Activated CD8-positive, alpha-beta memory T cell treated with anti-CD3 and anti-CD28 coated beads for 36 hours (primary cell): ENCODE measurements around the gene CANX. TPM values are rescaled to one million over a fixed set of nuclear protein-coding genes. Genes with fewer than 3 reads are reported as not detected.

ENCODE experiments used
- CTCF ChIA-PET: fragments of 350-600 bp; sonication (Branson Sonifier 250); formaldehyde crosslinking; loops from one replicate; lab custom pipeline; 2021; ENCODE audit warnings: antibody characterized with exemption; lab: Charles Lee
- POLR2A ChIA-PET: fragments of 350-600 bp; sonication (Branson Sonifier 250); formaldehyde crosslinking; loops from one replicate; lab custom pipeline; 2021; ENCODE audit warnings: antibody characterized with exemption; lab: Charles Lee
- total RNA-seq, 2 experiments: library from RNA; stranded (reverse); gene quantifications; one replicate each; pipeline ENCODE4 v1.2.3, GENCODE V29; 2021

CANX gene
- total RNA-seq, 2 experiments from 2014 or later: 559 to 632 TPM

DNA sequence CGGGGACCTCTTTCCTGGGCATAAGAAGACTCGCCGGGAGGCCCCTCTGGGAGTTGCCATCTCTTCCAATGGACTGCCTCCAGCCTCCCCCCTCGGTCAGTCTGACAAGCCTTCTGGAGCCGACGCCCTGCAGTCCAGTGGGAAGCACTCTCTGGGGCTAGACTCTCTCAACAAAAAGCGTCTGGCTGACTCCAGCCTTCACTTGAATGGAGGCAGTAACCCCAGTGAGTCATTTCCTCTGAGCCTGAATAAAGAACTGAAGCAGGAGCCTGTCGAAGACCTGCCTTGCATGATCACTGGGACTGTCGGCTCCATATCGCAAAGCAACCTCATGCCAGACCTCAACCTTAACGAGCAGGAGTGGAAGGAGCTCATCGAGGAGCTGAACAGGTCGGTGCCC lies 66.6 kb downstream of the CANX start:
- CTCF ChIA-PET: no interaction called here
- POLR2A ChIA-PET: no interaction called here

GRCh38 chr5:179766021-179766725 lies 67.4 kb downstream of the CANX start:
- CTCF ChIA-PET: interaction anchor here (1.6 kb wide), 1 partner anchor 150 kb away, joined by 3 read pairs; no protein-coding TSS in a partner anchor

DNA sequence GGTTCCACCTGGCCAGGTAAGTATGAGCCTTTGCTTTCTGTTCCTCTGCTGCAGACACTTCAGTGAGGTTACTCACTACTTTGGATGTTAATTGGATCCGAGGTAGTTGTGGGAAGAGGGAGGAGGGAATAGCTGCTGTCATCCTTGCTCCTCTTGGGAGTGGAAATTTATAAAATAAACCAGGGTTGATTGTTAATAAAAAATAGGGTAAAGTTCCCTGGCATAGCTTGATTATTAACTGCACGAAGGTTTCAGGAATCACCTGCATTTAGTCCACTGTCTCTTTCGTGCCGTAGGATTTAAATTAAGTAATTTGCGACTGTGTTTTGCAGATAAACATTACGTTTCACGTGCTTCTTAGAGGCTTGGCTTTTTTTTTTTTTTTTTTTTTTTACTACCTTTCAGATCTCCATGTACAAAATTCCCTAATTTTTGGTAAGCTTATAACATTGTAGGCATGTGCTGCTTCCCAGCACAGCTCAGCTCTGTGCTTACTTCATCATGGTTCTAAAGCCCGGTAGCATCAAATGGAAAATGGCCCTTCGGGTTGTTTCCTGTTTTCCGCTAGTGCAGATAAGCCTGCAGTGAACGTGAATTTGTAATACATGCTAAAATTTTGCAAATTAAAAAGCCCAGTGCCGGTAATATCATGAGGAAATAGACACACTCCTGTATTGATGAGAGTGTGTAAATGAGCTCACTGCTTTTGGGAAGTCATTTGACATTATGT lies 68.1 kb downstream of the CANX start:
- ChIA-PET CTCF (interaction anchor here (1.0 to 1.6 kb wide), 2 partner anchors 57 to 149 kb away, joined by 3 read pairs; no protein-coding TSS in a partner anchor), POLR2A (no interaction called here)

More at GRCh38 chr5:179766021-179766725, 67.4 kb downstream of the CANX start:
- POLR2A ChIA-PET: no interaction called here

DNA sequence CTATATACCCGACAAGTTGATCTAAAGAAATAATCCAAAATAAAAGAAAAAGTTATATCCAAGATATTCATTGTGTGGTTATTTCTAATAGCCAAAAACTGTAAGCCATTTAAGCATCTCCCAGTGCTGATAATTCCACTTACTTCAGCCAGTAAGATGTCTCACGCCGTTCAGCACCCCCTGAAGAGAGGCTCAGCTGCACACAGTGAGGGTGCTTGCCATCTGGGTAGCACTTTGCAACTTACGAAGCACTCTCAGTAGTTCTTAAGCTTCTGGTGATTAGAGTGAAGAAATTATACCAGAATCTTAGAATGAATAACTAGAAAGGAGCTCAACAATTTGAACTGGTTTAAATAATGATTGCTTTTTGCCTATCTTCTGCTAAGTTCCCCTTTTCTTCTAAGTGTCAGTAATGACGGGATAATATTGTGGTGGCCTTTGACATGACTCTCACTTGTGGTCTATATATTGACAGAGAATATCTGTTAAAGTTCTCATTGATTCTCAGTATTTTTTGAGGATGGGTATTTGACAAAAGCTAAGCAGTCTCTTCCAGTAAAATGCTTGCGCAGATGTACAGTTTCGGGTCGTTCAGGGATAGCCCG lies 68.8 kb downstream of the CANX start:
- POLR2A ChIA-PET: no interaction called here
- CTCF ChIA-PET: interaction anchor here (1.0 kb wide), 1 partner anchor 58 kb away, joined by 3 read pairs; no protein-coding TSS in a partner anchor

- ChIA-PET CTCF (no interaction called here), POLR2A (interaction anchor here (0.5 to 1.0 kb wide), 2 partner anchors 140 to 524 kb away, joined by 3 to 4 read pairs; partner anchors contain the start of gene TBC1D9B)
These were observed 69.7 kb downstream of the CANX start for GRCh38 chr5:179768326-179769085.

- POLR2A ChIA-PET: interaction anchor here (0.5 to 1.0 kb wide), 2 partner anchors 139 to 523 kb away, joined by 3 to 4 read pairs; partner anchors contain the start of gene TBC1D9B
- CTCF ChIA-PET: no interaction called here
These were observed 70.5 kb downstream of the CANX start for GRCh38 chr5:179769271-179769670.

GRCh38 chr5:179769796-179770195 lies 71.0 kb downstream of the CANX start:
- ChIA-PET POLR2A (no interaction called here), CTCF (no interaction called here)

DNA sequence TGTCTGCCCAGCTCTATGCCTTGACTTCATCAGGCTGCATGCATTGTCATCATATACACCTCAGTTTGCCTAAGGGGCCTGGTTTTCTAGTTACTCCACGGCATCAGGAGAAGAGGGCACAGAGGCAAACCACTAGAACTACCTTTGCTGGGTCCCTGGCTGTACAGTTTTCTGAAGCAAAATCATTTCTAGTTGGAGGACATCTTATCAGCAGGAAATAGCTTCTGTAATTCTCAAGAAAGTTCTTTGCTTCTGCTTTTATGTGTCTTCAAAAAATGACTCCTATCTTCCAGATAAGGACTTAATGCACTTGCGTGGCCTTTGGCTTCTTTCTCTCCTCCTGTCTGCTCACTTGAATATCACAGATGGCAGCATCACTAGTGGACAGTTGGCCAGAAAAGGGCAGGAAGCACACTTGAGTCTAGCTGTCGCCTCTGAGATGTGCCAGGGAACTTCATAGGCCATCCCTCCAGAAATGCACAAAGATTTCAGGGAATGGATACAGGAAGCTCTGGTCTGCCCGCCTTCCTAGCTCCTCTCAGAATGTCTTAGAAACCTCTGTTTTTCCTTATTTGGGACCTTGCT lies 72.6 kb downstream of the CANX start:
- ChIA-PET CTCF (interaction anchor here (1.6 kb wide), 1 partner anchor 30 kb away, joined by 4 read pairs; no protein-coding TSS in a partner anchor), POLR2A (no interaction called here)

DNA sequence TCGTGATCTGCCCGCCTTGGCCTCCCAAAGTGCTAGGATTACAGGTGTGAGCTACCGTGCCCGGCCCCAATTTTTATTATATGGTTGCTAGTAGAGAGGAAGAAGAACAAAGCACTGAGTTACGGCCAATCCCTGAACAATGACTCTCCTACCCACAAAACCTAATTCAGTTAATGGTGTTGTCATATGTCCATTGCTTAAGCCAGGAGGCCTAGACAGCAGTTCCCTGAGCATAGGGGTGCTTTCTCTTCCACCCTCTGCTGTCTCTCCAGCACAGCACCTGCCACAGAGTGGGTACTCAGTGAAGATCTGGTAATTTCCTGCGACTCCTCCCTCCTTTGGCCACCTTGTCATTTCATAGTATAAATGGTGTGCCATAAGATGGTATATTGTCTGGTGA lies 73.6 kb downstream of the CANX start:
- CTCF ChIA-PET: interaction anchor here (1.6 kb wide), 1 partner anchor 29 kb away, joined by 4 read pairs; no protein-coding TSS in a partner anchor
- POLR2A ChIA-PET: no interaction called here

- CTCF ChIA-PET: no interaction called here
- POLR2A ChIA-PET: no interaction called here
These were observed 74.9 kb downstream of the CANX start for GRCh38 chr5:179773686-179774040.

DNA sequence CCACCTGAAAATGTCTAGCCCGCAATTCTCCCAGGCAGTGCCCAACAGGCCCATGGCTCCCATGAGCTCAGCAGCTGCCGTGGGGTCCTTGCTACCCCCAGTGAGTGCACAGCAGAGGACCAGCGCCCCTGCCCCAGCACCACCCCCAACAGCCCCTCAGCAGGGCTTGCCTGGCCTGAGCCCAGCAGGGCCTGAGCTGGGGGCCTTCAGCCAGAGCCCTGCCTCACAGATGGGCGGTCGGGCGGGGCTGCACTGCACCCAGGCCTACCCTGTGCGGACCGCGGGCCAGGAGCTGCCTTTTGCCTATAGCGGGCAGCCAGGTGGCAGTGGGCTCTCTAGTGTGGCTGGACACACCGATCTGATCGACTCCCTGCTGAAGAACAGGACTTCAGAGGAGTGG lies 75.7 kb downstream of the CANX start:
- POLR2A ChIA-PET: no interaction called here
- CTCF ChIA-PET: no interaction called here

- ChIA-PET CTCF (interaction anchor here (0.6 to 1.0 kb wide), 2 partner anchors 33 to 38 kb away, joined by 3 read pairs; no protein-coding TSS in a partner anchor), POLR2A (no interaction called here)
These were observed 77.7 kb downstream of the CANX start for GRCh38 chr5:179776411-179776938.

DNA sequence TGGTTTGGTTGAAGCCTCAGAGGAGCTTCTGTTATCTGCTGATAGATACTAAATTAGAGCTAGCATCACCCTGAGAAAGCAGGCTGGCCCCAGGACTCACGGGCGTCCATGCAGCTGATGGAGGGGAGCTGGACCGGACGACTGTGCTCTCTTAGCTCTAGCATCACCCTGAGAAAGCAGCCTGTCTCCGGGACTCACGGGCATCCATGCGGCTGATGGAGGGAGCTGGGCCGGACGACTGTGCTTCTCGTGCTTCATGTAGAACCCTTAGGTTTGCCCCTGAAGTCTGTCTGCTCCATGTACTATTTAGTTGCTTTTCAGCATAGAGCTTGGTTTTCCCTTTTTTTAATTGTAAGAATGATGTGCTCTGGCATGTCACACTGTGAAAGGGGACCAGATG lies 78.7 kb downstream of the CANX start:
- POLR2A ChIA-PET: no interaction called here
- CTCF ChIA-PET: no interaction called here

GRCh38 chr5:179777909-179778308 lies 79.1 kb downstream of the CANX start:
- ChIA-PET CTCF (no interaction called here), POLR2A (no interaction called here)

DNA sequence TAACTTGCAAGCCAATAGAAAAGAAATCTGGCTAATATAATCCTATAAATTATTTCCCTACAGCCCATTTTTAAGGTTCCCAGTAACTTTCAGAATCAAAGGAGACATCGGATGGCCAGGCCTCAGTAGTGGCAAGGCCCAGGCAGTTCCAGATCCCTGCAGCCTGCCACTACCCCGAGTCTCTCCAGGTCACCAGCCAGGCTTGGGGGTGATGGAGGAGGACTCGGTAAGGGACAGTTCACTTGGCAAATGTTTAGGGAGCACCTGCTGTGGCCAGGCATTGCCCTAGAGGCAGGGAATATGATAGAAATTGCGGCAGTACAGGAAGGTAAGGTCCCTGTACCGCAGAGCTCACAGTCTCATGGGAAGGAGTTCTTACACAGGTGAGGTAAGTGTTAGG lies 79.8 kb downstream of the CANX start:
- CTCF ChIA-PET: no interaction called here

GRCh38 chr5:179779826-179780225 lies 81.1 kb downstream of the CANX start:
- POLR2A ChIA-PET: no interaction called here
- CTCF ChIA-PET: interaction anchor here (0.6 kb wide), 1 partner anchor 35 kb away, joined by 3 read pairs; no protein-coding TSS in a partner anchor

More for the DNA sequence above, 79.8 kb downstream of the CANX start:
- POLR2A ChIA-PET: no interaction called here

- ChIA-PET POLR2A (no interaction called here), CTCF (no interaction called here)
These were observed 81.6 kb downstream of the CANX start for GRCh38 chr5:179780362-179780761.
